Mucosa of descending colon (tissue), 3 donors: ENCODE measurements around the gene GSG1L. TPM values are rescaled to one million over a fixed set of nuclear protein-coding genes. Genes with fewer than 3 reads are reported as not detected.
A peak's percentile ranks its signal among the peaks of the same experiment; 100 is the strongest.

ENCODE experiments used
- ATAC-seq: fragments of 200-7000 bp; cut with Tn5 transposase; one replicate; pipeline ENCODE4 v1.9.1; 2020; ENCODE audit warnings: mild to moderate bottlenecking, moderate library complexity
- DNase-seq, 3 donors: peaks; one replicate each; pipeline ENCODE4 v3.0.0-alpha.2; 2020
- H3K36me3 ChIP-seq: fragments of 200-600 bp; one replicate; pipeline ENCODE4 v1.8.0; 2021; ENCODE audit warnings: low read depth, mild to moderate bottlenecking
- H3K4me1 ChIP-seq: fragments of 200-600 bp; one replicate; pipeline ENCODE4 v1.8.0; 2021; ENCODE audit warnings: low read depth, mild to moderate bottlenecking
- H3K4me3 ChIP-seq: fragments of 200-600 bp; one replicate; pipeline ENCODE4 v1.8.0; 2021; ENCODE audit warnings: mild to moderate bottlenecking
- H3K9me3 ChIP-seq: fragments of 200-600 bp; one replicate; pipeline ENCODE4 v1.8.0; 2021; ENCODE audit warnings: mild to moderate bottlenecking
- CTCF ChIP-seq: fragments of 200-600 bp; IDR thresholded peaks from one replicate; pipeline ENCODE4 v1.8.0; 2022; ENCODE audit warnings: antibody characterized with exemption, mild to moderate bottlenecking
- intact Hi-C, 2 donors: fragments of 100-400 bp; cut with DNase I in 1 of 2; cut with micrococcal nuclease in 1 of 2; formaldehyde crosslinking; loops; one replicate each; pipeline versions ENCODE4 v1.11.0 to v1.11.1; 2022; cut with DNase I, micrococcal nuclease
- total RNA-seq, 3 donors: library from RNA; stranded (reverse); fragmentation: NEBNext Ultra II Directional in 2 of 3; extraction: Animal tissue kit (Norgen Biotek cat#: 25700) in 2 of 3; gene quantifications; one replicate each; pipeline versions ENCODE4 v1.2.1 to v1.2.4, GENCODE V29; 2021 to 2023
- donor health status: DM: no; HTN: no; CAD: no; lungs with moderate emphysema.
- donor health status: DM: no; HTN: no; CAD: no.
- donor health status: DM: no; HTN: yes; CAD: no.

GSG1L gene
- total RNA-seq, 3 donors from 2014 or later, result 0.46 to 1.2 TPM; not detected in 1

- no peak for TF ChIP-seq CTCF
- Histone ChIP-seq H3K4me3 (no peak overlapping the region), H3K36me3 (no peaks in the 10 kb centered on the region), H3K4me1 (no peaks in the 10 kb centered on the region), H3K9me3 (no peaks in the 10 kb centered on the region)
- DNase-seq (peak in 1 of 3 donors; percentile 2), ATAC-seq (no peak)
- intact Hi-C loops, result no loop called here
Measured at GRCh38 chr16:28061352-28062101, 2.0 kb downstream of the GSG1L start.

- DNase-seq (no peak), ATAC-seq (no peak)
- Histone ChIP-seq H3K36me3 (no peaks in the 10 kb centered on the region), H3K4me3 (no peak overlapping the region), H3K9me3 (no peaks in the 10 kb centered on the region), H3K4me1 (no peaks in the 10 kb centered on the region)
- intact Hi-C loops, result no loop called here
- TF ChIP-seq CTCF, result no peak
Measured at GRCh38 chr16:28059841-28060575, 3.5 kb downstream of the GSG1L start.

- ATAC-seq, result no peak
- intact Hi-C loops, result no loop called here
- no peaks in the 10 kb centered on the region for H3K36me3 ChIP-seq
Measured at GRCh38 chr16:28058839-28059589, 4.5 kb downstream of the GSG1L start.

GRCh38 chr16:28057949-28058348 is 5.6 kb downstream of the GSG1L start:
- intact Hi-C loops, result no loop called here
- Histone ChIP-seq H3K4me1 (no peaks in the 10 kb centered on the region), H3K4me3 (no peak overlapping the region), H3K36me3 (no peaks in the 10 kb centered on the region), H3K9me3 (no peaks in the 10 kb centered on the region)
- DNase-seq (no peak), ATAC-seq (no peak)
- TF ChIP-seq CTCF, result no peak

More at GRCh38 chr16:28058839-28059589, 4.5 kb downstream of the GSG1L start:
- Histone ChIP-seq H3K4me3 (no peak overlapping the region), H3K9me3 (no peaks in the 10 kb centered on the region), H3K4me1 (no peaks in the 10 kb centered on the region)
- no peak for TF ChIP-seq CTCF
- DNase-seq, result no peak

GRCh38 chr16:28053461-28053860 is 10.1 kb downstream of the GSG1L start:
- Histone ChIP-seq H3K4me1 (no peaks in the 10 kb centered on the region), H3K4me3 (no peak overlapping the region), H3K9me3 (peaks cover 5% of the 10 kb centered on the region), H3K36me3 (no peaks in the 10 kb centered on the region)
- ATAC-seq, result no peak
- TF ChIP-seq CTCF, result no peak
- intact Hi-C loops, result no loop called here
- no peak for DNase-seq
